HG02870 (cell line): ENCODE results near the gene TMEM145.

Experiments used
- ATAC-seq: cut with Tn5 transposase; IDR thresholded peaks from one replicate; pipeline ENCODE4 v1.9.1; 2021; ENCODE audit warnings: mild to moderate bottlenecking, moderate library complexity; ENCODE audit not compliant: unreplicated experiment

TMEM145 gene

GRCh38 chr19:42288881-42289555 is 24.1 kb upstream of the TMEM145 start:
- ATAC-seq = no peak

- ATAC-seq = no peak
Measured at GRCh38 chr19:42289556-42290041, 23.5 kb upstream of the TMEM145 start.

DNA sequence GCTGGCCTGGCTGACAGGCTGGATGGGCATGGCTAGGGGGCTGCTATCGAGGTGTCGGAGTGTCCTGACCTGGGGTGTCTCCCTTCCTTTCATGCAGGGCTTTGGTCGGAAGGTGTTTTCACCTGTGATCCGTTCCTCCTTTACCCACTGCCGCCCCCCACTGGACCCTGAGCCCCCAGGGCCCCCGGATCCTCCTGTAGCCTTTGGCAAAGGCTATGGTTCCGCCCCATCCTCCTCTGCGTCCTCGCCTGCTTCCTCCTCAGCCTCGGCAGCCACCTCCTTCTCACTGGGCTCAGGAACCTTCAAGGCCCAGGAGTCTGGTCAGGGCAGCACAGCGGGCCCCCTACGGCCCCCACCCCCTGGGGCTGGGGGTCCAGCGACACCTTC is 23.0 kb upstream of the TMEM145 start:
- ATAC-seq = no peak

DNA sequence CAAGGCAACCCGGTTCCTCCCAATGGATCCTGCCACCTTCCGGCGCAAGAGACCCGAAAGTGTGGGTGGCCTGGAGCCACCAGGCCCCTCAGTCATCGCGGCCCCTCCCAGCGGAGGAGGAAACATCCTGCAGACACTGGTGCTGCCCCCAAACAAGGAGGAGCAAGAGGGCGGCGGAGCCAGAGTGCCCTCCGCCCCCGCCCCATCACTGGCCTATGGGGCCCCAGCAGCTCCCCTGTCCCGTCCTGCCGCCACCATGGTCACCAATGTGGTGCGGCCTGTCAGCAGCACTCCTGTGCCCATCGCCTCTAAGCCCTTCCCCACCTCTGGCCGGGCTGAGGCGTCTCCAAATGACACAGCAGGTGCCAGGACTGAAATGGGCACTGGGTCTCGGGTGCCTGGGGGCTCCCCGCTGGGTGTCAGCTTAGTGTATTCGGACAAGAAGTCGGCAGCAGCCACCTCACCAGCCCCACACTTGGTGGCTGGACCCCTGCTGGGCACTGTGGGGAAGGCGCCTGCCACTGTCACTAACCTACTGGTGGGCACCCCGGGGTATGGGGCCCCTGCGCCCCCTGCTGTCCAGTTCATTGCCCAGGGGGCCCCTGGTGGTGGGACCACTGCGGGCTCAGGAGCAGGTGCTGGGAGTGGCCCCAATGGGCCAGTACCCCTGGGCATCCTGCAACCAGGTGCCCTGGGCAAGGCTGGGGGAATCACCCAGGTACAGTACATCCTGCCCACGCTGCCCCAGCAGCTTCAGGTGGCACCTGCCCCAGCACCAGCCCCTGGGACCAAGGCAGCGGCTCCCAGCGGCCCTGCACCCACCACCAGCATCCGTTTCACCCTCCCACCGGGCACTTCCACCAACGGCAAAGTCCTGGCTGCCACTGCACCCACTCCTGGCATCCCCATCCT is 22.3 kb upstream of the TMEM145 start:
- no peak for ATAC-seq

DNA sequence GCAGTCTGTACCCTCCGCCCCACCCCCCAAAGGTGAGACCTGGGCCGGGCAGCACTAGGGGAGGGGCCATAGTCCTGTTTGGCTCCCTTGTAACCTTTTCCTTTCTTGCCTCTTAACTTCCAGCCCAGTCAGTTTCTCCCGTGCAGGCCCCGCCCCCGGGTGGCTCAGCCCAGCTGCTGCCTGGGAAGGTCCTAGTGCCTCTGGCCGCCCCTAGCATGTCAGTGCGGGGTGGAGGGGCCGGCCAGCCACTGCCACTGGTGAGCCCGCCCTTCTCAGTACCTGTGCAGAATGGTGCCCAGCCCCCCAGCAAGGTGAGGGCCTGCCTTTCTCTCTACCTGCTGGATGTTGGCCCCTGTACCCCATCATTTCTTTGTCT is 21.7 kb upstream of the TMEM145 start:
- no peak for ATAC-seq

DNA sequence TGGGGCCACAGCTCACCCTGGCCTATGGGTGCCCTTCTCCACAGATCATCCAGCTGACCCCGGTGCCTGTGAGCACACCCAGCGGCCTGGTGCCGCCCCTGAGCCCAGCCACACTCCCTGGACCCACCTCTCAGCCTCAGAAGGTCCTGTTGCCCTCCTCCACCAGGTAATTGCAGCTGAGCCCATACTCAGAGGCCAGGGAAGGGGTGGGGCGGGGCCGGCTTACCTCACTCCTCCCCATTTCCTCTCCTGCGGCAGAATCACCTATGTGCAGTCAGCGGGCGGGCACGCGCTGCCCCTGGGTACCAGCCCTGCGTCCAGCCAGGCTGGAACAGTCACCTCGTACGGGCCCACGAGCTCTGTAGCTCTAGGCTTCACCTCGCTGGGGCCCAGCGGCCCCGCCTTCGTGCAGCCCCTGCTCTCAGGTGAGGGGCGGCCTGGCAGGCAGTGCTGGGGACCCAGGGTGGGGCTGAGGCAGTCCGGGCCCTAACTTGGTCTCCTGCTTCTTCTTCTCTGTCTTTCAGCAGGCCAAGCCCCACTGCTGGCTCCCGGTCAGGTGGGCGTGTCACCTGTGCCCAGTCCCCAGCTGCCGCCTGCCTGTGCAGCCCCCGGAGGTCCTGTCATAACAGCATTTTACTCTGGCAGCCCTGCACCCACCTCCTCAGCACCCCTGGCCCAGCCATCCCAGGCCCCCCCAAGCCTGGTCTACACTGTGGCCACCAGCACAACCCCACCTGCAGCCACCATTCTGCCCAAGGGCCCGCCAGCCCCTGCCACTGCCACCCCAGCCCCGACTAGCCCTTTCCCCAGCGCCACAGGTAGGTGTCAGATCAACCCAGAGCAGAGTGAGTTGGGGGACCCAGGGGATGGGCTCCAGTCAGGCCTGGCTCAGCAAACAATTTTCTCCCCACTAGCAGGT is 20.8 kb upstream of the TMEM145 start:
- no peak for ATAC-seq

DNA sequence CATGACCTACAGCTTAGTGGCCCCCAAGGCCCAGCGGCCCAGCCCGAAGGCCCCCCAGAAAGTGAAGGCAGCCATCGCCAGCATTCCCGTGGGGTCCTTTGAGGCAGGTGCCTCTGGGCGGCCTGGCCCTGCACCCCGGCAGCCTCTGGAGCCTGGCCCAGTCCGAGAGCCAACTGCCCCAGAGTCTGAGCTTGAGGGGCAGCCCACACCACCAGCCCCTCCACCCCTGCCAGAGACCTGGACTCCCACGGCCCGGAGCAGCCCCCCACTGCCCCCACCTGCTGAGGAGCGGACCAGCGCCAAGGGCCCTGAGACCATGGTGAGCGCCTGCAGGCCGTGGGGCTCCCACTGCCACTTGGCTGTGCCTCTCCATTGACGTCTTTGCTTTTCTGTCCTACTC is 20.1 kb upstream of the TMEM145 start:
- no peak for ATAC-seq

DNA sequence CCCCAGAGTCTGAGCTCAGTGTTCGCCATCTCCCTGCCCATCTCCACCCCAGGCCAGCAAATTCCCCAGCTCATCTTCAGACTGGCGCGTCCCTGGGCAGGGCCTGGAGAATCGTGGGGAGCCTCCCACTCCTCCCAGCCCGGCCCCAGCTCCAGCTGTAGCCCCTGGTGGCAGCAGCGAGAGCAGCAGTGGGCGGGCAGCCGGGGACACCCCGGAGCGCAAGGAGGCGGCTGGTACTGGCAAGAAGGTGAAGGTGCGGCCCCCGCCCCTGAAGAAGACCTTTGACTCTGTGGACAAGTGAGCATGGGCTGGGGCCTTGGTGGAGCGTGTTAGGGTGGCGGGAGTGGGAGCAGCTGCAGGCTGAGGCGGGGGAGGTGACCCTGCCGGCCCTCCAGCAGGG is 19.6 kb upstream of the TMEM145 start:
- ATAC-seq = no peak

GRCh38 chr19:42293948-42294347 is 19.2 kb upstream of the TMEM145 start:
- no peak for ATAC-seq

GRCh38 chr19:42294471-42295137 is 18.5 kb upstream of the TMEM145 start:
- ATAC-seq = no peak

GRCh38 chr19:42295342-42295741 is 17.8 kb upstream of the TMEM145 start:
- ATAC-seq = no peak

GRCh38 chr19:42295831-42296525 is 17.1 kb upstream of the TMEM145 start:
- ATAC-seq = peak; percentile 55

DNA sequence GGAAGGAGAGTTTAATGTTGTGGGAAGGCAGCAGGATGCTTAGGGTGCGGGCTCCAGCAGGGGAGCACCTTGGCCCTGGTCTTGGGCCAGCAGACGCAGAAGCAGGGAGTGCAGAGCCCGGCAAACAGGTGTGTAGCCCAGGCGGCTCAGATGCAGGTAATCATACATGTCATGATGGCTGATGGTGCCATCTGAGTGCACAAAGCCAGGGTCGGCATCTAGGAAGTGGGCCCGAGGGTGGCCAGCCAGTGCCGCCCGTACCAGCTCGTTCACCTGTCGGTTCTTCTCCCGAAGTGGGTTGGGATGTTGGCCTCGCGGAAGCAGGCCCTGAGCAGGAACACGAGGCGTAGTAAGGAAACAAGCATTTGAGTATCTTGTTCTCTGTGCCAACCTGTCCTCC is 16.1 kb upstream of the TMEM145 start:
- ATAC-seq = no peak

DNA sequence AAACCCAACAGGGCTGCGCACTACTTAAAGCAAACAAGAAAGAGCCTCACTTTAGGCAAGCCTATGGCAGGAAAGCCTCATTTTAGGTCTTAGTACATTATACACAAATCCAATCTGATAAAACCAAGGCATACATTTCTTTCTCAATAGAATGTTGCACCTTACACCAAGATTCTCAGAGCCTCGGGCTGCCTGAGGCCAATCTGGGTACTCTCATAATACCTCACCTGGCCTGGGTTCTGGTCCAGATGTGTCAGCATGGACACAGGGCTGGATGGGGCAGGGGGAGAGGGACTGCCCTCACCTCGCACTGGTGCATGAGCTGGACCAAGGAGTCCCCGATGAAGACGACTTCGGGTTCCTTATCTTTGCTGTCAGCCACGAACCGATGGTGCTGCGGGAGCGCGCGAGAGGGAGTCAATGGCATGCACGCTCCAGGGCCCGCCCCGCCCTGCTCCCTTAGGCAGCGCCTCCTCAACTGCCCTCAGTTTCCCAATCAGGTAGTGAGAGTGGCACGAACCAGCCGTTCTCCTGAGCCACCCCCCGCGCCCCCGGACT is 11.4 kb upstream of the TMEM145 start, which contains the start of gene PRR19:
Gene PRR19 (plus strand): TSS at position 487 of the 558 bp plus-strand sequence. CDS start 7,453 bp downstream, outside the sequence.
- ATAC-seq = no peak

DNA sequence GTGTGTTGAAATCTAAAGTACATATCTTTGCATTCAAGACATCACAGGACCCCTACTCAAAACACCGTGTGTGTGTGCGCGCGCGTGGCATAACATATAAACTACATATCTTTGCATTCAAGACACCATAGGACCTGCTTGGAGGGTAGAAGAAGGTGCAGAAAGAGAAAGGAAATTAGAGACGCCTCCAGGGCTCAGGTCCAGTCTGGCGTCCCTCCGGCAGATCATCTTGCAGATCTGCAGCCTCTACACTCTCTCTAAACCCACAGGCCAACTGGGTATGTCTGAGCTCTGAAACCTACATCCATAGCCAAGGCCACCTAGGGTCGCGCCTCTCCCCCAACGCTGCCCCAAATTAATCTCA is 10.0 kb upstream of the TMEM145 start:
- ATAC-seq = no peak

GRCh38 chr19:42303876-42304275 is 9.2 kb upstream of the TMEM145 start:
- no peak for ATAC-seq

- no peak for ATAC-seq
Measured at GRCh38 chr19:42306646-42307045, 6.5 kb upstream of the TMEM145 start.

- ATAC-seq = no peak
Measured at GRCh38 chr19:42309686-42310085, 3.4 kb upstream of the TMEM145 start.

DNA sequence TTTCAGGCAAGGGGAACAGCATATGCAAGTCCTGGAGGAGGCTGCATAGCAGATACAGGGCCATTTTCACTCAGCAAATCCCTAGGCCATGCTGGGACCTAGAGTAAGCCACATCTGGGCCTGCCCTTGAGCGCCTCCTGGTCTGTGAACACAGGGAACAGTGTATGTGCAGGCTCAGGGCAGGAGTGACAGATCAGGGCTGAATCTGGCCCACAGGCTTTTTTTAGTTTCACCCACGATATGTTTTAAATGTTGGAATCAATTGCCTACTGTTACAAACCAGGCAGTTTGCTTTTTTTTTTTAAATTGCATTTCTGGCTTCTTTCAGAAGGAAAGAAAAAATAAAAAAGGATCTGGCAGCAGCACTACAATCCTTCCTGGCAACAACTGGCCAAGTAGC is 1.5 kb upstream of the TMEM145 start:
- no peak for ATAC-seq

DNA sequence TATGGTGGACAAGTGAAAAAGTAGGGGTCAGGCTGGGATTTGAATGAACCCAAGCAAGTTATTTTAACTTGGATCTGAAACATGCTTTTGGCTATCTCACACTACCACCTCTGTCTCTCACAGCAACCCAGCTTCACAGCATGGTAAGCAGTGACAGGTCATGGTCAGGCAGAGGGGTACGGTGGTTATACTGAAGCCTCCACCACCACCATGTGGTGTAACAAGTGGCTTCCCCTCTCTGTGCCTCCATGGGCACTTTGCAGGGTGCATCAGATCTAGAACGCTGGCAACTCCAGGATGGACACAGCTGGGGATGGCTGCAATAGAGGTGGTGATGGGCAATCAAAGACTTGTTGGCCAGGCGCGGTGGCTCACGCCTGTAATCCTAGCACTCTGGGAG is 739 bp upstream of the TMEM145 start:
- no peak for ATAC-seq
